Panc1 (cell line): ENCODE results near the gene MVK.

ENCODE experiments used
- CTCF ChIP-seq: fragments of 450-650 bp; IDR thresholded peaks from 2 replicates; pipeline ENCODE4 v1.5.1; 2017; ENCODE audit warnings: mild to moderate bottlenecking
- POLR2AphosphoS5 ChIP-seq: IDR thresholded peaks from 2 replicates; pipeline ENCODE4 v1.6.1; 2012; ENCODE audit warnings: mild to moderate bottlenecking, low read depth, low read length, moderate library complexity
- SIN3A ChIP-seq: IDR thresholded peaks from 2 replicates; pipeline ENCODE4 v1.6.1; 2012; ENCODE audit warnings: low read depth, mild to moderate bottlenecking, low read length, moderate library complexity, borderline replicate concordance; ENCODE audit not compliant: insufficient read depth

GRCh38 chr12:109635717-109636116 lies 62.1 kb downstream of the MVK start:
- TF ChIP-seq CTCF = no peak
- no peak for TF ChIP-seq POLR2AphosphoS5
- no peak for TF ChIP-seq SIN3A
